ENCODE data around the gene ADGRB2. TPM values are rescaled to one million over a fixed set of nuclear protein-coding genes. Genes with fewer than 3 reads are reported as not detected.

ADGRB2 gene
- total RNA-seq, 6 donors from 2014 or later, result 0.34 to 1.9 (median 1.1) TPM

DNA sequence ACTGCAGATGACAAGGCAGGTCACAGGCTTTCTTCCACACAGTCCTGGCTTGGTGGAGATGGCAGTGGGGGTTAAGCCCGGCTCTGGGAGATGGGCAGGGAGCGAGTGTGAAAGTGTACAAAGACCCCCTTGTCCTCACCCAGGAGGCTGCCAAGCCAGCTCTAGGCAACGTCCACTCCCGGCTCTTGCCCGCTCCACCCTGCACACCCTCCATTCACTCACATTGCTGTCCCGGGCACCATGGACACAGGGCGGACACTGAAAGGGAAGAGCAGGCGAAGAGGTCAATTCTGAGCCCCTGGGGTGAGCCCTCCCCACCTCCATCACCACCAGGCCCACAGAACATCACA is 69.2 kb downstream of the ADGRB2 start:
- Histone ChIP-seq H3K9me3 (no peaks in the 10 kb centered on the region), H3K4me3 (no peak overlapping the region), H3K27me3 (no peaks in the 10 kb centered on the region), H3K36me3 (no peaks in the 10 kb centered on the region), H3K27ac (no peak overlapping the region), H3K4me1 (peaks cover 0 to 4% (median under 1%) of the 10 kb centered on the region in 4 donors)
- TF ChIP-seq POLR2AphosphoS5 (IDR thresholded peaks at IDR 0.05), result no peak
- TF ChIP-seq CTCF (IDR thresholded peaks at IDR 0.05), result no peak
- no peak for TF ChIP-seq EP300 (IDR thresholded peaks at IDR 0.05)
- TF ChIP-seq POLR2A (IDR thresholded peaks at IDR 0.05), result no peak
- ATAC-seq (ENCODE audit: low FRiP score in 2 of 2) (no peak), DNase-seq (no peak)
- WGBS, 2 donors, result 89 to 92% methylated on average over 8 of the region's 8 CpGs

- no peak overlapping the region for H3K27ac ChIP-seq
- no peaks in the 10 kb centered on the region for H3K27me3 ChIP-seq
These were observed 69.8 kb downstream of the ADGRB2 start for GRCh38 chr1:31694069-31694963.

DNA sequence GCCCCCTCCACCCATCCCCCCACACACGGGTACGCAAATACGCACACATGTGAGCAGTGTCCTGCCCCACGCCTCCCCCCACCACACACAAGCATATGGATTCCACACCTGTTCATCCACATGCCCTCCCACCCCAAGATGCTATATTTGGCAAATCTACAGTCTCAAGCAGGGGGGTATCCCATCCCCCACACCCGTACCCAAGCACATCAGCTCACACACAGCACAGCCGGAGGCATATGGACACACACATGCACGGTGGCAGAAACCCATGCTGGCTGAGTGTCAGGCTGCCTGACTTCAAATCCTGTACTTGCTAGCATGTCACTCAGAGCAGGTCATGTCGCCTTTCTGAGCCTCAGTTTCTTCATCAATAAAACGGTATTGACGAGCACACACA is 70.9 kb downstream of the ADGRB2 start:
- ATAC-seq (ENCODE audit: low FRiP score in 2 of 2), result no peak
- no peak overlapping the region for H3K4me3 ChIP-seq
- no peaks in the 10 kb centered on the region for H3K27me3 ChIP-seq
- no peak overlapping the region for H3K27ac ChIP-seq
- TF ChIP-seq CTCF (IDR thresholded peaks at IDR 0.05) (no peak), POLR2AphosphoS5 (IDR thresholded peaks at IDR 0.05) (no peak), EP300 (IDR thresholded peaks at IDR 0.05) (no peak), POLR2A (IDR thresholded peaks at IDR 0.05) (no peak)
- DNase-seq, result no peak
- H3K36me3 ChIP-seq, result no peaks in the 10 kb centered on the region
- H3K9me3 ChIP-seq, result no peaks in the 10 kb centered on the region
- no peaks in the 10 kb centered on the region for H3K4me1 ChIP-seq
- WGBS, 2 donors, result 78 to 87% methylated on average over 10 of the region's 10 CpGs

More at GRCh38 chr1:31694069-31694963, 69.8 kb downstream of the ADGRB2 start:
- Histone ChIP-seq H3K4me3 (no peak overlapping the region), H3K4me1 (peaks cover 0 to 2% (median 0%) of the 10 kb centered on the region in 4 donors), H3K9me3 (no peaks in the 10 kb centered on the region), H3K36me3 (no peaks in the 10 kb centered on the region)
- no peak for TF ChIP-seq EP300 (IDR thresholded peaks at IDR 0.05)
- TF ChIP-seq POLR2A (IDR thresholded peaks at IDR 0.05), result no peak
- TF ChIP-seq POLR2AphosphoS5 (IDR thresholded peaks at IDR 0.05), result no peak
- no peak for TF ChIP-seq CTCF (IDR thresholded peaks at IDR 0.05)
- ATAC-seq (ENCODE audit: low FRiP score in 2 of 2), result no peak
- no peak for DNase-seq
- WGBS, 2 donors, result 71 to 84% methylated on average over 11 to 12 of the region's 12 CpGs

- 67 to 87% methylated on average over 10 to 11 of the region's 11 CpGs for WGBS, 2 donors
- Histone ChIP-seq H3K4me1 (no peaks in the 10 kb centered on the region), H3K4me3 (no peak overlapping the region), H3K36me3 (no peaks in the 10 kb centered on the region), H3K27ac (no peak overlapping the region), H3K9me3 (no peaks in the 10 kb centered on the region), H3K27me3 (no peaks in the 10 kb centered on the region)
- ATAC-seq (ENCODE audit: low FRiP score in 2 of 2) (no peak), DNase-seq (no peak)
- no peak for TF ChIP-seq CTCF (IDR thresholded peaks at IDR 0.05)
- no peak for TF ChIP-seq POLR2AphosphoS5 (IDR thresholded peaks at IDR 0.05)
- no peak for TF ChIP-seq EP300 (IDR thresholded peaks at IDR 0.05)
- TF ChIP-seq POLR2A (IDR thresholded peaks at IDR 0.05), result no peak
These were observed 72.2 kb downstream of the ADGRB2 start for GRCh38 chr1:31691951-31692350.

DNA sequence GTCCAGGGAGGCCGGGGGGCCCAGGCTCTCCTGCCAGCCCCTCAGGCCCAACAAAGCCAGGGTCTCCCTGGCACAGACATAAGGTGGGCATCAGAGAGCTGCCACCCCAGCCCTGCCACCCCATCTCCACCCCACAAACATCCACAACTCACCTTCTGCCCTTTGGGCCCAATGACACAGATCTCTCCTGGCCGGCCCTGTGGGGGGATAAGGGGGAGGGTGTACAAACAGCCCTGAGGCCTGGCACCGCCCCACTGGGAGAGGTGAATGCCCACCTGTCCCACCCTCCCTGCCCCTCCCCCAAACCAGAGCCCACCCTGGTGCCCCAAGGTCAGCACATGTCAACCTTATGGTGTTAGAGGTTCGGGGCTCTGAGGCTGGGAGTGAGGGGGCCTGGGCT is 72.7 kb downstream of the ADGRB2 start:
- H3K36me3 ChIP-seq, result no peaks in the 10 kb centered on the region
- H3K27me3 ChIP-seq, result no peaks in the 10 kb centered on the region
- H3K4me1 ChIP-seq, result no peaks in the 10 kb centered on the region
- H3K4me3 ChIP-seq, result no peak overlapping the region
- no peaks in the 10 kb centered on the region for H3K9me3 ChIP-seq
- no peak for DNase-seq
- 88 to 93% methylated on average over 1 to 4 of the region's 4 CpGs for WGBS, 2 donors
- no peak overlapping the region for H3K27ac ChIP-seq
- no peak for ATAC-seq (ENCODE audit: low FRiP score in 2 of 2)
- TF ChIP-seq EP300 (IDR thresholded peaks at IDR 0.05) (no peak), POLR2AphosphoS5 (IDR thresholded peaks at IDR 0.05) (no peak), CTCF (IDR thresholded peaks at IDR 0.05) (no peak), POLR2A (IDR thresholded peaks at IDR 0.05) (no peak)

All from upper lobe of left lung (tissue), 6 donors.